Measurements from ENCODE around the gene GDA. TPM values are rescaled to one million over a fixed set of nuclear protein-coding genes. Genes with fewer than 3 reads are reported as not detected.
"Not testable (repeated sequence)": the region's sequence is repeated elsewhere in the genome, so short reads cannot be mapped to it uniquely, and the experiment has no call there.

Gene GDA
- total RNA-seq, 1 donor from 2014 or later, result not detected

DNA sequence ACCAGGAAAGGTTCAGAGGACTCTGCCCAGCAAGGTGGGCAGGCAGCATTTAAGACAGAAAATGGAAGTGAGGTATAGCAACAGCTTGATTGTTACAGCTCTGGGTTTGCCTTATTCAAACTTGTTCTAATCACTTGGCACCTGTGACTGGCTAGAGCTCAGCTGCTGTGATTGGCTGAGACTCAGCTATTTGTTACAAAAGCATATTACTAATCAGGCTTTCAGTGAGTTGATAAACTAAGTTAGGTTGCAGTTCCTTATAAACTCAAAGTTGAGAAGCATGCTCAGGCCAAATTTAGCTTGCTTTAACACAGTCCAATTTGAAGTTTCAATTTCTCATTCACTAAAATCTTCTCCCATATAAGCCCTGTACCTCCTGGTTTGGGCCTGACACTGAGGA is 56.3 kb downstream of the GDA start:
- DNase-seq (ENCODE audit: low read depth in 2 of 2), result no peak

- no peak for DNase-seq (ENCODE audit: low read depth in 2 of 2)
Observed at GRCh38 chr9:72207278-72207677, 58.0 kb downstream of the GDA start.

DNA sequence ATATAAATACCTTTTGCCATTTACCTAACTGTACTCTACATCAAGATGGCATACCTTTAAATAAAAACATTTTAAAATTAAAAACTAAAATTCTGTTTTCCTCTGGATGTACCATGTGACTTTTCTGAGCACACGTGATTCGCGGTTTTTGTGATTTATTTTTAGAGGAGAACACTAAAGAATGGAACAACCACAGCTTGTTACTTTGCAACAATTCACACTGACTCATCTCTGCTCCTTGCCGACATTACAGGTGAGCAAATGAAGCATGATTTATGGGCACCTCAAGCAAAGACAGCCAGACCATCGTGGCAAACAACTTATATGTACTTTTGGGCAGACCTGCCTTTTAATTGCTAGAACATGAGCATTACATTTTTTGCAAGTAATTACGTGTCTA is 61.3 kb downstream of the GDA start:
- DNase-seq (ENCODE audit: low read depth in 2 of 2), result no peak

DNA sequence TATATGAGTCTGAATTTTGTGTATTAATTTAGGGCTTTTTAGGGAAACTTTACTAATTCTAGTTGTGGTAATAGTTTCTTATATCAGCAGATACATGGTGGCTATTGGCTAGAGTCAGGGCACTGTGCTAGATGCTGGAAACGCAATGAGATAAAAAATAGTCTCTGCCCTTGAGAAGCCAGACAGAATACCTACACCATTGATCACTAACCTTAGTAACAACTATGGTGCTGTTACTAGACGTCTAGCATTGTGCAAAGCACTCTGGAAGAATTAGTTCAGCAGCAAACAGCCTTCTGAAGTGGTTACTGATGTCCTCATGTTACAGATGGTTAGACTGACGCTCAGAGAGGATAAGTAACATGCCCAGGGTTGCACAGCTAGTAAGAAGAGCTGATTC is 61.8 kb downstream of the GDA start:
- DNase-seq (ENCODE audit: low read depth in 2 of 2), result no peak

DNA sequence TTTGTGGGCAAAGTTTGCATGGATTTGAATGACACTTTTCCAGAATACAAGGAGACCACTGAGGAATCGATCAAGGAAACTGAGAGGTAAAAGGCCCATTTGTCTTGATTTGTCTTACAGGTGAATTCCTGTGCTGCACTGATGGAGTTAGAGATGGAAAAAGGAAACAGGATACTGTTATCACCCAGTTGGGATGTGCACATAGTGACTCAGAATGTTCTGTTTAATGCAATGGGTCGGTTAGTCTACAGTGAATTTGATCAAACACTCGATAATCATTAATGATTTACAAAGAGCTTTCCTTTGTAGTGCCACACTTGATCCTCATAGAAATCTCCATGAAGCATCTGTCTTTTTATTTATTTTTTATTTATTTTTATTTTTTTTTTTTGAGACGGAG is 64.7 kb downstream of the GDA start:
- no peak for DNase-seq (ENCODE audit: low read depth in 2 of 2)

DNA sequence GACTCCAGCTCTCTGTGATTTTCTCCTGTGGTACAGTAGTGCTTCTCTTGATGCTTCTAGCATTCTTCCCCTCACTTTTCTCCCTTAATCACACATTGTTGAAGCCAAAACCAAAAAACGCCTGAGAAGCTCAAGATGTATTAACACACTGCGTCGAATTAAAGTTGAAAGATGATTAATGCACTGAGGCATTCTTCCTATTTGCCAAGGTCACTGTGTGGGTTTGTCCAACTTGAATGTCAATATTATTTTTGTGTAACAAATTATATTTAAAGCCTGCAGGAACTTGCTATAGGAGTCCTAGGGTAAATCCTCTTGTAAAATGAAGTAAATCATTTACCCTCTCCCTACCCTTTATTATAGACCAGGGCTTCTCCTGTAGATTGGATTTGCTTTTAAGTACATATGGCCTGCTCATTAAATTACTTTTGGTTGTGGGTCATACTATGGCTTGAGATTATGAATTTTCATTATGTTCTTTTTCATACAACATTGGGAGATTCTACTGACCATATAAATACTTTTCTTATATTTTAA is 68.1 kb downstream of the GDA start:
- no peak for DNase-seq (ENCODE audit: low read depth in 2 of 2)

- no peak for DNase-seq (ENCODE audit: low read depth in 2 of 2)
Observed at GRCh38 chr9:72220589-72220988, 71.3 kb downstream of the GDA start.

GRCh38 chr9:72226146-72226812 is 77.0 kb downstream of the GDA start:
- DNase-seq (ENCODE audit: low read depth in 2 of 2), result no peak

DNA sequence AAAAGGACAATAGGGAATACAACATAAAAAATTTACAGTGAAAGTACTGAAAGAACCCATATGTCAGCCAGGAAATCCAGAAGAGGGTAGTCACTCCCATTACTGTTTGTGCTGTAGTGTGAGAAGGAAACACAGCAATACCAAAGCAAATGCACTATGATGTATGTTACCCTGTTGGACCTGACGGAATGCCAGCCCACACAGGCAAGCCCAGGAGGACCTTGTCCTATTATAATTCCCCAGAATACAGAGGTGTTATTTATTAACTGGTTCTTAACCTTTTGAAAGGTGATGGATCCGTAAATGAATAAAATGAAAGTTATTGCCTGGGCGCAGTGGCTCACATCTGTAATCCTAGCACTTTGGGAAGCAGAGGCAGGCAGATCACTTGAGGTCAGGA is 79.0 kb downstream of the GDA start:
- no peak for DNase-seq (ENCODE audit: low read depth in 2 of 2)

DNA sequence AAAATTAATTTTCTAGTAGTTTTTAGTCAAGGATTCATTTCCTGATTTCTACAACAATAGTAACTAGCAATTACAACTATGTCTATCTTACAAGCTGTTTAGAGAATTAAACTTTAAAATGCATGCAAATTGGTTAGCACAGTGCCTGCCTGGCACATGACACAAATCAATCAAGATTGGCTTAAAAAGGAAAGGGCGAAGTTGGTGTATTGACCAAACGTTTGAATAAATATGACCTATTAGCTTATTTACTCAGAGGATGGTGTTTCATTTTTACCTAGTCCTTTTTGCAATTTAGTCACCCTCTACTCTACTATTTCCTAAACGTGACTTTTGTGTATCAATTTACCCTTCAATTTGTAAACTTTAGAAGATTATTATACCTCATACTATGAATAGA is 83.5 kb downstream of the GDA start:
- DNase-seq (ENCODE audit: low read depth in 2 of 2), result no peak

DNA sequence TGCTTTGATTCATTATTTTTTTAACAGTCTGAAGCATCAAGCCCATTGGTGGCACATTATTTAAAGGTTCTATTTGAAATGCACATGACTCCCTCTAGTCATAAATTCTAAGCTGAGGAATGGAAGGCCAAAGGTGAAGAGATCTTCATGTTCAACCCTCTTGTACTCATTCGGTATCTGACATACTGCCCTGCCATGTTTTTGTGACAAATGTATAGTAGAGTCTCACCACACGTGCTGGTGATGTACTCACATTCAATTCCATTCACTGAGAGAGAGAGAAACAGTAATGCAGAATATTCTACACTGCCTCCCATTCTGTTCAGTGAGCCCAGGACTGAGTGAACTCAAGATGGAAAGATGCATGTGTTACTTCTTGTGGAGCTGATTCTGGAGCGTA is 98.3 kb downstream of the GDA start:
- no peak for DNase-seq (ENCODE audit: low read depth in 2 of 2)

- DNase-seq (ENCODE audit: low read depth in 2 of 2), result no peak
Observed at GRCh38 chr9:72251589-72251988, 102.3 kb downstream of the GDA start.

- no peak for DNase-seq (ENCODE audit: low read depth in 2 of 2)
Observed at GRCh38 chr9:72254901-72255545, 105.8 kb downstream of the GDA start.

DNA sequence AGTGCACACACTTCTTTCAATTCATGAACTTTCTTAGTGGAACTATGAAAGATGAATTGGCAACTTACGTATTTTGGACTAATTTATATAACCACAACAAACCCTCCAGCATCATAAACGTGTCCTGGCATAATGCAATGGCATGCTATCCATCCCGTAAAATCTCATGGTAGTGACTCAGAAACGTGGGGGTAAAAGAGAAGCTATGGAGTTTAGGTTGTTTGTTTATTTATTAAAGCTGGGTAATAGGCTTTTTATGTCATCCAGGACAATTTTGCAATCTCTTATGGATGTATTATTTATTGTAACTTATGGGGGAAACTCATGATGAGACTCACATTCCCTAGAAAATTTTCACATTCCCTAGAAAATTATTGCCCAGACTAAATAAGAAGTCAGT is 106.3 kb downstream of the GDA start:
- DNase-seq (ENCODE audit: low read depth in 2 of 2), result no peak

- DNase-seq (ENCODE audit: low read depth in 2 of 2), result no peak
Observed at GRCh38 chr9:72256931-72257330, 107.7 kb downstream of the GDA start.

DNA sequence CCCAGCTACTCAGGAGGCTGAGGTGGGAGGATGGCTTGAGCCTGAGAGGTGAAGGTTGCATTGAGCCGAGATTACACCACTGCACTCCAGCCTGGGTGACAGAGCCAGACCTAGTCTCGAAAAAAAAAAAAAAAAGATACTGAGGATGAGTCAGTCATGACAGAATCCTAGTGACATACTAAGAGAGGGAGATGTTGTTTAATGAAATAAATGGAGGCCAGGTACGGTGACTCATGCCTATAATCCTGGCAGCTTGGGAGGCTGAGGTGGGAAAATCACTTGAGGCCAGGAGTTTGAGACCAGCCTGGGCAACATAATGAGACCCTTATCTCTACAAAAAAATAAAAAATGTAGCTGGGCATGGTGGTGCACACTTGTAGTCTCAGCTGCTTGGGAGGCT is 108.6 kb downstream of the GDA start:
- no peak for DNase-seq (ENCODE audit: low read depth in 2 of 2)

GRCh38 chr9:72262063-72262462 is 112.8 kb downstream of the GDA start:
- DNase-seq (ENCODE audit: low read depth in 2 of 2), result no peak

DNA sequence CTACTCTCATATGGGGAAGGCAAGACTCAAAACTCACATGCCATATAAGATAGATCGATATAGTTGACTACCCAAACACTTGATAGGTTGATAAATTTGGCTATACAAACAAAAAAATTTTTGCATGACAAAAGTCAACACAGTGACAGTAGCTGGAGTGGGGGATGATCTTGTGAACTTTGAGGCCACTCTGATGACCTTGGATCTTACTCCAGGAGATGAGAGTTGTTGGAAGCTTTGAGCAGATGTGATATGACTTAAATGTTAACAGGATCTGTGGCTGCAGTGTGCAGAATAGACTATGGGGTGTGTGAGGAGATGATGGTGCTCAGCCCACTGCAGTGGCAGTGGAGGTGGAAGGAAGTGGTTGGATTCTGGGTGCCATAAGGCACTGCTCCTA is 114.3 kb downstream of the GDA start:
- DNase-seq (ENCODE audit: low read depth in 2 of 2), result no peak

GRCh38 chr9:72268961-72269360 is 119.7 kb downstream of the GDA start:
- DNase-seq (ENCODE audit: low read depth in 2 of 2), result no peak

DNA sequence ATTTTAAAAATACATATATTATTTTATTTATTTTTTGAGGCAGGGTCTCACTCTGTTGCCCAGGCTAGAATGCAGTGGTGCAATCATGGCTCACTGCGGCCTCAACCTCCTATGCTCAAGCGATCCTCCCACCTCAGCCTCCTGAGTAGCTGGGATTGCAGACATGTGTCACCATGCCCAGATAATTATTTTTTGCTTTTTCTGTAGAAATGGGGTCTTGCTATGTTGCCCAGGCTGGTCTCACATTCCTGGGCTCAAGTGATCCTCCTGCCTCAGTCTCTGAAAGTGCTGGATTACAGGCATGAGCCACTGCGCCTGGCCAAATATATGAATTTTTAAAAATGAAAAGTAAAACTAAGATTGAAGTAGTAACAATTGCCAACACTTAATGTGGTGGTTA is 121.1 kb downstream of the GDA start:
- DNase-seq (ENCODE audit: low read depth in 2 of 2), result not testable (repeated sequence)

GRCh38 chr9:72271613-72272478 is 122.6 kb downstream of the GDA start:
- peak; percentile 25 to 55 for DNase-seq (ENCODE audit: low read depth in 2 of 2)

DNA sequence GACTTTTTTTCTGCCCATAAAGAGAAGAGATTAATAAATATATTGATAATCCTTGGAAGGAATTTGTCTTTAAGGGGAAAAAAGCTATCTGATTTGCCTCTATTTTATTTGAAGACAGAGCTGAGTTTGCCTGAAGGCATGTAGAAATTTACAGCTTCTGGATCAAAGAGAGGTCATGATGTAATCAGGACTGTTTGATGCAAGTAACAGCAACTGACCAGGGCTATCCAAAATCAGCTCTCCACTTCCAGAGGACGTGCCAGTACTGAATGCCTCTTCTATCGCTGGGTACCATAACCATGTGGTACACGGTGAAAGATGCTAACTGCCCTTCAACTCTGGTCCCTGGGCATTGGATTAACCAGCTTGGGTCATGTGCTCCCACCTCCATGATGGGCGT is 125.2 kb downstream of the GDA start:
- no peak for DNase-seq (ENCODE audit: low read depth in 2 of 2)

Measured in dermis microvascular lymphatic vessel endothelial cell (primary cell).